HepG2 (cell line): ENCODE measurements around the gene FBXL20. TPM values are rescaled to one million over a fixed set of nuclear protein-coding genes. Genes with fewer than 3 reads are reported as not detected.

Experiments
- ARNT2 ChIP-seq: sonication (generic); formaldehyde crosslinking; IDR thresholded peaks from 2 replicates; pipeline ENCODE4 v1.8.0; 2022; ENCODE audit warnings: mild to moderate bottlenecking, low read depth, missing genetic modification reagents, moderate library complexity
- BCL6 ChIP-seq: IDR thresholded peaks from 2 replicates; pipeline ENCODE4 v1.6.1; 2016; ENCODE audit warnings: missing genetic modification reagents, missing compliant biosample characterization
- CBX1 ChIP-seq: IDR thresholded peaks from one replicate; pipeline ENCODE4 v1.6.1; 2016; ENCODE audit warnings: antibody characterized with exemption, low read depth
- FOSL2 ChIP-seq: sonication (generic); formaldehyde crosslinking; IDR thresholded peaks from 2 replicates; pipeline ENCODE4 v1.4.0; 2020; ENCODE audit warnings: missing genetic modification reagents
- FOXO1 ChIP-seq: sonication (generic); formaldehyde crosslinking; IDR thresholded peaks from 2 replicates; pipeline ENCODE4 v1.4.0; 2020; ENCODE audit warnings: missing genetic modification reagents
- KDM3A ChIP-seq: IDR thresholded peaks from 2 replicates; pipeline ENCODE4 v1.6.1; 2018; ENCODE audit warnings: low read depth, missing compliant biosample characterization
- KLF12 ChIP-seq: sonication (generic); formaldehyde crosslinking; IDR thresholded peaks from 2 replicates; pipeline ENCODE4 v1.4.0; 2020; ENCODE audit warnings: missing genetic modification reagents, borderline replicate concordance
- NRL ChIP-seq: sonication (generic); formaldehyde crosslinking; IDR thresholded peaks from 2 replicates; pipeline ENCODE4 v1.5.0; 2020; ENCODE audit warnings: missing genetic modification reagents, mild to moderate bottlenecking, moderate library complexity, borderline replicate concordance
- REXO4 ChIP-seq: sonication (generic); formaldehyde crosslinking; IDR thresholded peaks from 2 replicates; pipeline ENCODE4 v1.8.0; 2022; ENCODE audit warnings: missing genetic modification reagents, mild to moderate bottlenecking, borderline replicate concordance
- RFXAP ChIP-seq: sonication (generic); formaldehyde crosslinking; IDR thresholded peaks from 2 replicates; pipeline ENCODE4 v1.4.0; 2020; ENCODE audit warnings: missing genetic modification reagents, borderline replicate concordance
- SIN3A ChIP-seq: IDR thresholded peaks from 2 replicates; pipeline ENCODE4 v1.6.1; 2011; ENCODE audit warnings: low read depth, mild to moderate bottlenecking, control low read depth, low read length, borderline replicate concordance
- SIX1 ChIP-seq: sonication (generic); formaldehyde crosslinking; IDR thresholded peaks from 2 replicates; pipeline ENCODE4 v1.4.0; 2020; ENCODE audit warnings: missing genetic modification reagents, borderline replicate concordance
- TBL1XR1 ChIP-seq: fragments of 150-350 bp; IDR thresholded peaks from 2 replicates; pipeline ENCODE4 v1.6.1; 2014; ENCODE audit warnings: borderline replicate concordance, low read length; ENCODE audit not compliant: partially characterized antibody
- ZFP37 ChIP-seq: sonication (generic); formaldehyde crosslinking; IDR thresholded peaks from 2 replicates; pipeline ENCODE4 v1.4.0; 2020; ENCODE audit warnings: missing genetic modification reagents, borderline replicate concordance
- ZNF225 ChIP-seq: sonication (generic); formaldehyde crosslinking; IDR thresholded peaks from 2 replicates; pipeline ENCODE4 v1.4.0; 2020; ENCODE audit warnings: mild to moderate bottlenecking, missing genetic modification reagents
- ZNF331 ChIP-seq: sonication (generic); formaldehyde crosslinking; IDR thresholded peaks from 2 replicates; pipeline ENCODE4 v1.4.0; 2020; ENCODE audit warnings: missing genetic modification reagents
- ZNF383 ChIP-seq: sonication (generic); formaldehyde crosslinking; IDR thresholded peaks from 2 replicates; pipeline ENCODE4 v1.4.0; 2020; ENCODE audit warnings: missing genetic modification reagents, mild to moderate bottlenecking, borderline replicate concordance
- ZNF430 ChIP-seq: sonication (generic); formaldehyde crosslinking; IDR thresholded peaks from 2 replicates; pipeline ENCODE4 v1.9.0; 2021; ENCODE audit warnings: mild to moderate bottlenecking, missing genetic modification reagents
- ZNF619 ChIP-seq: sonication (generic); formaldehyde crosslinking; IDR thresholded peaks from 2 replicates; pipeline ENCODE4 v1.4.0; 2020; ENCODE audit warnings: mild to moderate bottlenecking, missing genetic modification reagents
- polyA plus RNA-seq, 8 experiments: library from polyadenylated mRNA; depleted of rRNA in 3 of 8; stranded (reverse) in 7 of 8; unstranded in 1 of 8; fragments of >200 nt; fragmentation: Illumina TruSeq in 4 of 8; extraction: Trizol in 4 of 8; gene quantifications; 2 replicates each; pipeline versions ENCODE4 v1.2.1 to v1.2.3, GENCODE V29; 2011 to 2016; ENCODE audit warnings: low read depth in 4 of 8, missing spikeins in 1 of 8, mixed read lengths in 1 of 8; ENCODE audit not compliant: insufficient read depth in 1 of 8
- total RNA-seq, 5 experiments: library from RNA; depleted of rRNA; stranded (reverse); fragments of >200 nt; fragmentation: Illumina TruSeq; extraction: Trizol; gene quantifications; 2 replicates each; pipeline ENCODE4 v1.2.3, GENCODE V29; 2016; ENCODE audit warnings: low read depth in 1 of 5
- TF ChIP-seq, protein P1 (sequence below): sonication (generic); formaldehyde crosslinking; conservative IDR thresholded peaks from 2 replicates; pipeline ENCODE4 v1.4.0; 2020; ENCODE audit warnings: missing genetic modification reagents
- TF ChIP-seq, protein P2 (sequence below): IDR thresholded peaks from 2 replicates; pipeline ENCODE4 v1.6.1; 2016; ENCODE audit warnings: missing genetic modification reagents, missing compliant biosample characterization
- TF ChIP-seq, protein P3 (sequence below): sonication (generic); formaldehyde crosslinking; IDR thresholded peaks from 2 replicates; pipeline ENCODE4 v1.5.0; 2020; ENCODE audit warnings: missing genetic modification reagents, mild to moderate bottlenecking, borderline replicate concordance
- TF ChIP-seq, protein P4 (sequence below): sonication (generic); formaldehyde crosslinking; IDR thresholded peaks from 2 replicates; pipeline ENCODE4 v1.4.0; 2020; ENCODE audit warnings: low read depth, mild to moderate bottlenecking, missing genetic modification reagents

The FBXL20 gene
- total and polyA plus RNA-seq, 2 of the 13 experiments (the other 11 are each of a cell fraction or from before 2014, with no cell fraction given), result 10.2 to 10.3 TPM

DNA sequence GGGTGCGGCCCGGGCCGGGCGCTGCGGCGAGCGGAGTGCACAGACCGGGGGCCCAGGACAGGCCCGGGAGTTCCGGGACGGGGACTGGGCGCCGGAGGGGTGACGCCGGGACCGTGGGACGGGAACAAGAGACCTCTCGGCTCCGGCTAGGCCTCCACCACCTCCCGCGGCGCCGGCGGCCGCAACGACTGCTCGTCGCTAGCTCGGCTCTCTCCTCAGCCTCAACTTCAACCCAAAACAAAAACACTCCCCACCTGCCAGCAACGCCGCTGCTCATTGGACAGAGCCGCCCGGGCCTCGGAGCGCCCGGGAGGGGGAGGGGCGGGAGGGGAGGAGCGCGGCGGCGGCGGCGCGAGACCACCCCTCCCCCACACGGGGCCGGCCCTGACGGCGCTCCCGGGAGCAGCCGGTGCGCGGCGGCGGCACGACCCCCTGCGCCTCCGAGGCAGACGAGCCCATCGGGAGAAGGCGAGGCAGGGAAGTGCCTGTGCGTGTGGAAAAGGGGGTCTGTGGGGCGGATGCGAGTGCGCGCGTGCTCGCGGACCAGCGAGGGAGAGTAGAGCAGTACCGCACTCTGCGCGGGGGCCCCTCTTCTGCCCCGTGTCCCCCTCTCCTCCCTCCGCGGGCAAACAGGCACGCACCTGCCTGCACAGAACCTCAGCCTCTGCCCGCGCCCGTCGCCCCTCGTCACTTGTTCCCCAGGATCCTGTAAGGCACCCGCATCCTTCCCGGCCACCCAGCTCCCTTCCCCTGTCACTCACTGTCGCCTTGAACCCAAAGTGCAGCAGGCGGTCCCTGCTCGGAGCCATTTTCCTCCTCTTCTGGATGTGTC, at the start of gene FBXL20 (continued):
- TF ChIP-seq, protein P1, sequence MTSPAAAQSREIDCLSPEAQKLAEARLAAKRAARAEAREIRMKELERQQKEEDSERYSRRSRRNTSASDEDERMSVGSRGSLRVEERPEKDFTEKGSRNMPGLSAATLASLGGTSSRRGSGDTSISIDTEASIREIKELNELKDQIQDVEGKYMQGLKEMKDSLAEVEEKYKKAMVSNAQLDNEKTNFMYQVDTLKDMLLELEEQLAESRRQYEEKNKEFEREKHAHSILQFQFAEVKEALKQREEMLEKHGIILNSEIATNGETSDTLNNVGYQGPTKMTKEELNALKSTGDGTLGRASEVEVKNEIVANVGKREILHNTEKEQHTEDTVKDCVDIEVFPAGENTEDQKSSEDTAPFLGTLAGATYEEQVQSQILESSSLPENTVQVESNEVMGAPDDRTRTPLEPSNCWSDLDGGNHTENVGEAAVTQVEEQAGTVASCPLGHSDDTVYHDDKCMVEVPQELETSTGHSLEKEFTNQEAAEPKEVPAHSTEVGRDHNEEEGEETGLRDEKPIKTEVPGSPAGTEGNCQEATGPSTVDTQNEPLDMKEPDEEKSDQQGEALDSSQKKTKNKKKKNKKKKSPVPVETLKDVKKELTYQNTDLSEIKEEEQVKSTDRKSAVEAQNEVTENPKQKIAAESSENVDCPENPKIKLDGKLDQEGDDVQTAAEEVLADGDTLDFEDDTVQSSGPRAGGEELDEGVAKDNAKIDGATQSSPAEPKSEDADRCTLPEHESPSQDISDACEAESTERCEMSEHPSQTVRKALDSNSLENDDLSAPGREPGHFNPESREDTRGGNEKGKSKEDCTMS, result peak; percentile 61; the same call in 1 of the 2 replicates
- TF ChIP-seq BCL6 (peak; percentile 20; the same call in 1 of the 2 replicates), KLF12 (CRISPR knock-in tag) (0 out of 2 replicates have a peak, but pooled peaks have one; percentile 62), REXO4 (no peak), NRL (CRISPR knock-in tag) (0 out of 2 replicates have a peak, but pooled peaks have one; percentile 47), SIN3A (peak; percentile 88), CBX1 (peak; percentile 79), FOSL2 (CRISPR knock-in tag) (no peak), SIX1 (CRISPR knock-in tag) (no peak), ARNT2 (CRISPR knock-in tag) (peak; percentile 44; the same call in 1 of the 2 replicates), RFXAP (CRISPR knock-in tag) (peak; percentile 43; the same call in 1 of the 2 replicates), FOXO1 (CRISPR knock-in tag) (no peak), ZNF430 (CRISPR knock-in tag) (peak; percentile 63; the same call in 1 of the 2 replicates), ZNF331 (CRISPR knock-in tag) (peak; percentile 47; the same call in 1 of the 2 replicates), TBL1XR1 (peak; percentile 61), ZNF225 (peak; percentile 9; the same call in 1 of the 2 replicates), ZNF383 (CRISPR knock-in tag) (0 out of 2 replicates have a peak, but pooled peaks have one; percentile 59), ZFP37 (peak; percentile 56; the same call in 1 of the 2 replicates), ZNF619 (CRISPR knock-in tag) (0 out of 2 replicates have a peak, but pooled peaks have one; percentile 41), KDM3A (CRISPR knock-in tag) (0 out of 2 replicates have a peak, but pooled peaks have one; percentile 3)
- TF ChIP-seq, protein P2, sequence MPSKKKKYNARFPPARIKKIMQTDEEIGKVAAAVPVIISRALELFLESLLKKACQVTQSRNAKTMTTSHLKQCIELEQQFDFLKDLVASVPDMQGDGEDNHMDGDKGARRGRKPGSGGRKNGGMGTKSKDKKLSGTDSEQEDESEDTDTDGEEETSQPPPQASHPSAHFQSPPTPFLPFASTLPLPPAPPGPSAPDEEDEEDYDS (CRISPR knock-in tag), result peak; percentile 50
- TF ChIP-seq, protein P3, sequence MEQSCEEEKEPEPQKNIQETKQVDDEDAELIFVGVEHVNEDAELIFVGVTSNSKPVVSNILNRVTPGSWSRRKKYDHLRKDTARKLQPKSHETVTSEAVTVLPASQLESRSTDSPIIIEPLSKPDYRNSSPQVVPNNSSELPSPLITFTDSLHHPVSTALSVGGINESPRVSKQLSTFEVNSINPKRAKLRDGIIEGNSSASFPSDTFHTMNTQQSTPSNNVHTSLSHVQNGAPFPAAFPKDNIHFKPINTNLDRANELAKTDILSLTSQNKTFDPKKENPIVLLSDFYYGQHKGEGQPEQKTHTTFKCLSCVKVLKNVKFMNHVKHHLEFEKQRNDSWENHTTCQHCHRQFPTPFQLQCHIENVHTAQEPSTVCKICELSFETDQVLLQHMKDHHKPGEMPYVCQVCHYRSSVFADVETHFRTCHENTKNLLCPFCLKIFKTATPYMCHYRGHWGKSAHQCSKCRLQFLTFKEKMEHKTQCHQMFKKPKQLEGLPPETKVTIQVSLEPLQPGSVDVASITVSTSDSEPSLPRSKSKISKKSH (CRISPR knock-in tag), result no peak
- TF ChIP-seq, protein P4, sequence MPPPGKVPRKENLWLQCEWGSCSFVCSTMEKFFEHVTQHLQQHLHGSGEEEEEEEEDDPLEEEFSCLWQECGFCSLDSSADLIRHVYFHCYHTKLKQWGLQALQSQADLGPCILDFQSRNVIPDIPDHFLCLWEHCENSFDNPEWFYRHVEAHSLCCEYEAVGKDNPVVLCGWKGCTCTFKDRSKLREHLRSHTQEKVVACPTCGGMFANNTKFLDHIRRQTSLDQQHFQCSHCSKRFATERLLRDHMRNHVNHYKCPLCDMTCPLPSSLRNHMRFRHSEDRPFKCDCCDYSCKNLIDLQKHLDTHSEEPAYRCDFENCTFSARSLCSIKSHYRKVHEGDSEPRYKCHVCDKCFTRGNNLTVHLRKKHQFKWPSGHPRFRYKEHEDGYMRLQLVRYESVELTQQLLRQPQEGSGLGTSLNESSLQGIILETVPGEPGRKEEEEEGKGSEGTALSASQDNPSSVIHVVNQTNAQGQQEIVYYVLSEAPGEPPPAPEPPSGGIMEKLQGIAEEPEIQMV (CRISPR knock-in tag), result 0 out of 2 replicates have a peak, but pooled peaks have one; percentile 75
